ENCODE results near the gene FNDC1.
"Not testable (repeated sequence)": the region's sequence is repeated elsewhere in the genome, so short reads cannot be mapped to it uniquely, and the experiment has no call there.

FNDC1 gene

DNA sequence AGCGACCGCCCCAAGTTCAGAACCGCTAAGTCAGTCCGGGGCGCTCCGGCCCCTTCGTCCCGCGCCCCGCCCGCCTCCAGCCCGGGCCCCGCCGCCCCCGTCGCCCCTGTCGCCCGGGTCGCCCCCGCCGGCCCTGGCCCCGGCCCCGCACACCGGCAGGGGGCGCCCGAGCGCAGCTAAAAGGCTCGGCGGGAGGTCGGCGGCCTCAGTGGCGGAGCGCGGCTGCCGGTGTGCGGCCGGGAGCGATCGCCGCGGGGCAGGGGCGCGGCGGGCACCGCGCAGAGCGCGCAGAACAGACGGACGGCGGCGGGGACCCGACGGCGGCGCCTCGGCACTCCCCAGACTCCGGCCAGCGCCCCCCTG is at the start of gene FNDC1:
FNDC1 (plus strand) TSS at position 208 of the 363 bp plus-strand sequence. CDS start 197 bp downstream, outside the sequence.
- peaks cover 2% of the 10 kb centered on the region for H3K36me3 Mint-ChIP-seq (ENCODE audit: insufficient read depth)
- H3K4me3 Mint-ChIP-seq: peak within 1 kb of the TSS; percentile 70
- H3K27me3 Mint-ChIP-seq: peaks cover 95% of the 10 kb centered on the region
- ATAC-seq (replicated peaks; ENCODE audit: extremely low read depth, poor library complexity, severe bottlenecking) (peak; percentile 59), DNase-seq (ENCODE audit: low spot score in 2 of 2) (no peak)
- H3K9me3 Mint-ChIP-seq: no peaks in the 10 kb centered on the region
- peaks cover 21% of the 10 kb centered on the region for H3K4me1 Mint-ChIP-seq
- H3K27ac Mint-ChIP-seq (ENCODE audit: low read depth): no peak within 1 kb of the TSS

DNA sequence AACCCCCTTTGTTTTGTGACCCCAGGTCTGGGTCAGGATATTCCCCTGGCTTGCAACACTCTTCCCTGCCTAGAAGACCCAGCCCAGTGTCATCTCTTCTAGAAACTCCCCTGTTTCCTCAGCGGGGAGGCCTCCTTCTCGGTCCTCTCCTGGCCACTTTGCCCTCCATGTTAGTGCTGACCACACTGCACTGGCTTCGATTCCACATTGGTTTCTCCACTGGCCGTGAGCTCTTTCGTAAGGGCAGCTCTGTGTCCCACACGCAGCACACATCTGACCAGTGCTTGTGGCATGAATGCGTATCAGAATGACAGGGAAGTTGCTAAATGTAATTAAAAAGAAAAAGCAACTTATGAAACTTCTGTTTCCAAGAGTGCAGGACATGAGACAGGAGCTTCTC is 49.4 kb upstream of the FNDC1 start:
- Mint-ChIP-seq H3K4me3 (no peak overlapping the region), H3K27ac (ENCODE audit: low read depth) (peak overlapping the region; percentile 44), H3K4me1 (peaks cover 5% of the 10 kb centered on the region), H3K9me3 (no peaks in the 10 kb centered on the region), H3K36me3 (ENCODE audit: insufficient read depth) (no peaks in the 10 kb centered on the region), H3K27me3 (no peaks in the 10 kb centered on the region)
- DNase-seq (ENCODE audit: low spot score in 2 of 2) (no peak), ATAC-seq (replicated peaks; ENCODE audit: extremely low read depth, poor library complexity, severe bottlenecking) (no peak)

DNA sequence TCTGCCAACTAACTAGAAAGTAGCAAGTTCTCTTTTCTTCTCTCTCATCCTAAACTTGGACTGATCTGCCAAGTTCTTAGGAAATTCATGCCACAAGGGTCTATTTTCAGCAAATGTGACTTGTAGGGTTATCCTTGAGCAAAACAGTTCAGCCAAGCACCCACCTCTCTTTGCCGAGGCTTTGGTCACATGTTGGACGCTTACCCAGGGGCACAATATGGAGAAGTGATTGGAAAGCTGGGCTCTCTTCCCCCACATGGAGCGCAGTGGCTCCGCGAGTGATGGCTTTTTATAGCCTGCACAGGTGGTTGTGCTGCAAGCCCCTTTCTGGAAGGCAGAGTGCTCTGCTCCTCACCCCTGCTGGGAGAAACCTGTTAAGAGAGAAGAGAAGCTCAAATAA is 47.7 kb upstream of the FNDC1 start:
- DNase-seq (ENCODE audit: low spot score in 2 of 2): no peak
- no peak for ATAC-seq (replicated peaks; ENCODE audit: extremely low read depth, poor library complexity, severe bottlenecking)
- Mint-ChIP-seq H3K4me1 (peaks cover 5% of the 10 kb centered on the region), H3K27ac (ENCODE audit: low read depth) (no peak overlapping the region), H3K36me3 (ENCODE audit: insufficient read depth) (no peaks in the 10 kb centered on the region), H3K4me3 (no peak overlapping the region), H3K27me3 (no peaks in the 10 kb centered on the region), H3K9me3 (no peaks in the 10 kb centered on the region)

DNA sequence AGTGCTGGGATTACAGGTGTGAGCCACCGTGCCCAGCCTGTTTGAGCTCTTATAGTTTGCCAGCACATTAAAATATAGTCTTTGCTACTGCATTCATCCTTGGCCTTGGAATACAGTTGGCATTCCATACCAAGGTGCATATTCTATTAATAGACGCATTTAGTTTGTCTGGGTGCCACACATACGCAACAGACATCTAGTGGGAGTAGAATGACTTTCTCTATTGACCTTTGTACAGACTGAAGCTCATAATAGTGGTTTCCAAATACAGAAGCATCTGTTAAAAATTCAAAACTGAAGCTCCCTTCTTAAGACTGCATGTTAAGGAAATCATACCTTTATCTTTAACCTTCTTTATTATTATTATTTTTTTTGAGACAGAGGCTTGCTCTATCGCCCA is 46.7 kb upstream of the FNDC1 start:
- no peaks in the 10 kb centered on the region for H3K27me3 Mint-ChIP-seq
- H3K36me3 Mint-ChIP-seq (ENCODE audit: insufficient read depth): no peaks in the 10 kb centered on the region
- ATAC-seq (replicated peaks; ENCODE audit: extremely low read depth, poor library complexity, severe bottlenecking) (no peak), DNase-seq (ENCODE audit: low spot score in 2 of 2) (no peak)
- no peak overlapping the region for H3K4me3 Mint-ChIP-seq
- H3K9me3 Mint-ChIP-seq: no peaks in the 10 kb centered on the region
- H3K27ac Mint-ChIP-seq (ENCODE audit: low read depth): no peak overlapping the region
- H3K4me1 Mint-ChIP-seq: peaks cover 5% of the 10 kb centered on the region

DNA sequence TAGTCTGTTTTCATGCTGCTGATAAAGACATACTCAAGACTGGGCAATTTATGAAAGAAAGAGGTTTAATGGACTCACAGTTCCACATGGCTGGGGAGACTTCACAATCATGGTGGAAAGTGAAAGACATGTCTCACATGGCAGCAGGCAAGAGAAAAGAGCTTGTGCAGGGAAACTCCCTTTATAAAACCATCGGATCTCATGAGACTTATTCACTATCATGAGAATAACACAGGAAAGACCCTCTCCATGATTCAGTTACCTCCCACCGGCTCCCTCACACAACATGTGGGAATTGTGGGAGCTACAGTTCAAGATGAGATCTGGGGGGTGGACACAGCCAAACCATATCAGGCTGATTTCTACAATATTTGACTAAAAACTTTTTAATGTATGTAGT is 45.4 kb upstream of the FNDC1 start:
- not testable (repeated sequence) for H3K27me3 Mint-ChIP-seq; DNase-seq (ENCODE audit: low spot score in 2 of 2); ATAC-seq (replicated peaks; ENCODE audit: extremely low read depth, poor library complexity, severe bottlenecking); H3K27ac Mint-ChIP-seq (ENCODE audit: low read depth); H3K4me1 Mint-ChIP-seq; H3K36me3 Mint-ChIP-seq (ENCODE audit: insufficient read depth); H3K4me3 Mint-ChIP-seq; H3K9me3 Mint-ChIP-seq

DNA sequence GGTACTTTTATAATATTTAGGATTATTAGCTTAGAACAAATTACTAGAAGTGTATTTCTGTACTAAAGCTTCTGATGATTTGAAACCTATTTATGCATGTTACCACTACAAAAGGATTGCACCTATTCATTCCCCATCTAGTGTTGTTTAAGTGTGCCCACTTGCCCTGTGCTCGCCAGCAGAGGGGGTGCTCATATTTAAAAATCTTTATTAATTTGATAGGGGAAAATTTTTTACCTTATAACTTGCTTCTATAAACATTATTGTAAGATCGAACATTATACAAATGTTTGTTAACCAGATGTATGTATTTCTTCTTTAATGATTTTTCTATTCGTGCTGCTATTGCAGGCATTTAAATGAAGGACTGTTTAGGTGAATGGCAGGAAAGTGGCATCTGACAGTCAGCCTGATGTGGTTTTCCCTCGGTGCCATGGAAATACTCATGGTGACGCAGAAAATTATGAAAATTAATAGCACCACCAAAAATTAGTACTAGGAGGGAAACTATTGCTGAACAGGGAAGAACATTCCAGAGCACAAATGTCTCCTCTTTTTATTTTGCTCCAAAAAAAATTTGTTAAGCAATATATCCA is 44.1 kb upstream of the FNDC1 start:
- H3K27ac Mint-ChIP-seq (ENCODE audit: low read depth): no peak overlapping the region
- ATAC-seq (replicated peaks; ENCODE audit: extremely low read depth, poor library complexity, severe bottlenecking): no peak

DNA sequence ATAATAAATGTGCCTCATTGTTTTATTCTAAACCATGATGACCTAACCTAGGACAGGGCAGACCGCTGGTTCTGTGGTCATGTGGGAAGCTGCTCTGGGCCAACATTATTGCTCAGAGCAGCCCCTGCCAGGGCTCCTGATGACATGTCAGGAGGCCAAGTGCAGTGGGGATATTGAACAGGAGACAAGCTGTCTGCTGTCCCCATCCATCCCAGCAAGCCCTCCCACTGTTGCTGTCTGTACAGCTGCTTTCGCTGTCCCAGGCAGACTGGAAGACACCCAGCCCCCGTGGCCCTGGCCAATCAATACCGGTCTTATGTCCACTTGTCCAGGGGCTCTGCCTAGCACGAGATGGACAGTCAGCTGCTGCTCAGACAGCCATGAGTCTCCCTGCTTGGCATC is 43.2 kb upstream of the FNDC1 start:
- ATAC-seq (replicated peaks; ENCODE audit: extremely low read depth, poor library complexity, severe bottlenecking): no peak
- H3K9me3 Mint-ChIP-seq: no peaks in the 10 kb centered on the region
- no peak overlapping the region for H3K4me3 Mint-ChIP-seq

More for the DNA sequence above, 44.1 kb upstream of the FNDC1 start:
- no peaks in the 10 kb centered on the region for H3K4me1 Mint-ChIP-seq
- H3K36me3 Mint-ChIP-seq (ENCODE audit: insufficient read depth): no peaks in the 10 kb centered on the region
- no peak for DNase-seq (ENCODE audit: low spot score in 2 of 2)
- H3K4me3 Mint-ChIP-seq: no peak overlapping the region
- no peaks in the 10 kb centered on the region for H3K9me3 Mint-ChIP-seq
- H3K27me3 Mint-ChIP-seq: no peaks in the 10 kb centered on the region

DNA sequence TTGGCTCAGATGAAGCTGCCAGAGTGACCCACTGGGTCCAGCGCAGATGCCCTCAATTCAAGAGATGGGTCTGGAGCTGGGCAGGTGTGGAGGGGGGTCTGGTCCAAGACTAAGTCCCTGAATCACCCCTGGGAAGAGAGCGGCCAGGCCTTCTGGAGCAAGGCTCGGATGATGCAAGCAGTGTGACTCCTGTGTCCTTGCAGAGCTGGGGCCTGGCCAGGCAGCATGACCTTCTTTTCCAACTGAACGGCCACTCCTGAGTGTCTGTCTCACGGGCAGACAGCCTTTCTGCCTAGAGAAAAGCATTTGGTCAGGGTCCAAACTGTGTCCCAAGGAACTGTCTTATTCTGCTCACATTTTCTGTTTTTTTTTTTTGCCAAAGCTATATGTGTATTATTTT is 42.6 kb upstream of the FNDC1 start:
- Mint-ChIP-seq H3K4me1 (no peaks in the 10 kb centered on the region), H3K27ac (ENCODE audit: low read depth) (no peak overlapping the region), H3K4me3 (no peak overlapping the region), H3K9me3 (no peaks in the 10 kb centered on the region), H3K27me3 (no peaks in the 10 kb centered on the region), H3K36me3 (ENCODE audit: insufficient read depth) (no peaks in the 10 kb centered on the region)
- ATAC-seq (replicated peaks; ENCODE audit: extremely low read depth, poor library complexity, severe bottlenecking) (no peak), DNase-seq (ENCODE audit: low spot score in 2 of 2) (no peak)

More for the DNA sequence above, 43.2 kb upstream of the FNDC1 start:
- no peaks in the 10 kb centered on the region for H3K36me3 Mint-ChIP-seq (ENCODE audit: insufficient read depth)
- no peaks in the 10 kb centered on the region for H3K4me1 Mint-ChIP-seq
- no peak for DNase-seq (ENCODE audit: low spot score in 2 of 2)
- no peak overlapping the region for H3K27ac Mint-ChIP-seq (ENCODE audit: low read depth)
- no peaks in the 10 kb centered on the region for H3K27me3 Mint-ChIP-seq

DNA sequence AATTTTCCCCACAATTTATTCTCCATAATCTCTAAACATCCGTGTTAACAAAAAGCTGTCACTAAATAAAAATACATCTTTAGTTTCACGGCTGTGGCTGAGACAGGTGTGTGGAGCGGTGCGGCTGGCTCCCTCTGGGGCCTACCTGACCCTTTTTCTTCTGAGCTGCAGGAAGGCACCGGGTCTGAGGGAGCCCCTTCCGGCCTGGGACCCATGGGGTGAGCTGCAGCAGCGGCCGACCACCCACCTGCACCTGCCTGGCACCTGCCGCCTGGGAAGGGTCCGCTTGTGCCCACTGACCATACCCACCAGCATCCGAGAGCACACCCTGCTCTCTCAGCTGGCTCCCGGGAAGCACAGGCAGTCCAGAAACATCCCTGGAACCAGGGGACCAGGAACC is 41.5 kb upstream of the FNDC1 start:
- Mint-ChIP-seq H3K27ac (ENCODE audit: low read depth) (no peak overlapping the region), H3K9me3 (no peaks in the 10 kb centered on the region), H3K4me1 (no peaks in the 10 kb centered on the region), H3K27me3 (no peaks in the 10 kb centered on the region), H3K4me3 (no peak overlapping the region), H3K36me3 (ENCODE audit: insufficient read depth) (no peaks in the 10 kb centered on the region)
- DNase-seq (ENCODE audit: low spot score in 2 of 2): no peak
- no peak for ATAC-seq (replicated peaks; ENCODE audit: extremely low read depth, poor library complexity, severe bottlenecking)

DNA sequence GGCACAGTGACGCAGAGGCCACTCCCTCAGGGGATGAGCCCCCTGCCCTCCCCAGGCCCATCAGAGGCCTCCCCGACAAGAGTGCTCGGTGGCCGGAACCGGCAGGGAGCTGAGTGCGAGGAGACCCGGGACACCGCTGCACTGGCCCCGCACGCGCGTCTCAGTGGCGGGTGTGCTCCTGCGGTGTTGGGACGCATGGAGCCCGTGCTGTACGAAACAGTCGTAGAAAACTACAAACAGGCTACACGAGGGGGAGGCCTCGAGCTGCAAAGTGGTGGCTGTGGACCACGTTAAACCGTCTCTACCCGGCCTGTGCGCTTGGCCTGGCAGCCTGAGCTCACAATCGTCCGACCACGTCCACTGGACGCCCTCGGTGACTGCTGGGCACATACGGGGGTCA is 40.2 kb upstream of the FNDC1 start:
- ATAC-seq (replicated peaks; ENCODE audit: extremely low read depth, poor library complexity, severe bottlenecking) (no peak), DNase-seq (ENCODE audit: low spot score in 2 of 2) (no peak)
- Mint-ChIP-seq H3K27ac (ENCODE audit: low read depth) (no peak overlapping the region), H3K9me3 (no peaks in the 10 kb centered on the region), H3K27me3 (no peaks in the 10 kb centered on the region), H3K4me1 (no peaks in the 10 kb centered on the region), H3K36me3 (ENCODE audit: insufficient read depth) (peaks cover 1% of the 10 kb centered on the region), H3K4me3 (no peak overlapping the region)

DNA sequence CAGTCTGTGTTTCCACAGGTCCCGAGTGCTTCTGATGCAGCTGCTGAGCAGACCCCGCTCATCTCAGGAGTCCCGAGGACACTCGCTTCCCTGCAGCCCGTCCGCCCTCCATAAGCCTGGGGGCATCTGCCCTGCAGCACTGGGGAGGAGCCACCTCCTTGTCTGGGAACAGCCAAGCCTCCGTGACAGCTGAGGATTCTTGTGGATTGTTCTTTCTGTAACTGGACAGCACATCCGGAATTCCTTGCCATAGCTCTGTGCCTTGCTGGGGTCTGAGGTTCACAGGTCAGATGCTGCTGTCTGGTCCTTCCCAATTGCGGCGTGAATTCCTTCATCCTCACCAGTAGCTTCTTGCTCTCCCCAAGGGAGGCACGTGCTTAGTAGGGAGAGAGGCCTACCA is 38.4 kb upstream of the FNDC1 start:
- no peak for ATAC-seq (replicated peaks; ENCODE audit: extremely low read depth, poor library complexity, severe bottlenecking)
- H3K4me1 Mint-ChIP-seq: no peaks in the 10 kb centered on the region
- no peak overlapping the region for H3K4me3 Mint-ChIP-seq
- peaks cover 1% of the 10 kb centered on the region for H3K36me3 Mint-ChIP-seq (ENCODE audit: insufficient read depth)
- H3K9me3 Mint-ChIP-seq: no peaks in the 10 kb centered on the region
- H3K27ac Mint-ChIP-seq (ENCODE audit: low read depth): no peak overlapping the region
- DNase-seq (ENCODE audit: low spot score in 2 of 2): no peak
- no peaks in the 10 kb centered on the region for H3K27me3 Mint-ChIP-seq

DNA sequence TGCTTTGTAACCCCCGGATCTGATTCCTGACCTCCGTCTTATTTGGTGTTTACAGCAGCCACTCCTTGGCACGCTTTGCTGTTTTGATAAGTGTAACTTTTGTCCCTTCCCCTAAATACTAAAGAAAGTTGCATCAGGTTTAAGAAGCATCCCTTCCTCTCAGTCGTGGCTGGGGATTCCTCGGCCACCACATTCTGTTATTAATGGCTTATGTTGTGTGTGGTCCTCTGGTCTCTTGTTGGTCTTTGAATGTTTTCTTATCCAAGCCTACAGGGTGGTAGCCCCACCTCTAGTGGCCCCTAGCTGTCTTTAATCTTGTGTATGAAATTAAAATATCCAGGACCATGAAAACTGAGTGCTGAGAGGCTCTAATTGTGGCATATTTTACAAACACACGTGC is 37.5 kb upstream of the FNDC1 start:
- no peak overlapping the region for H3K4me3 Mint-ChIP-seq
- H3K9me3 Mint-ChIP-seq: no peaks in the 10 kb centered on the region
- DNase-seq (ENCODE audit: low spot score in 2 of 2) (no peak), ATAC-seq (replicated peaks; ENCODE audit: extremely low read depth, poor library complexity, severe bottlenecking) (no peak)
- H3K36me3 Mint-ChIP-seq (ENCODE audit: insufficient read depth): peaks cover 1% of the 10 kb centered on the region
- no peaks in the 10 kb centered on the region for H3K4me1 Mint-ChIP-seq
- no peak overlapping the region for H3K27ac Mint-ChIP-seq (ENCODE audit: low read depth)
- peaks cover 2% of the 10 kb centered on the region for H3K27me3 Mint-ChIP-seq

DNA sequence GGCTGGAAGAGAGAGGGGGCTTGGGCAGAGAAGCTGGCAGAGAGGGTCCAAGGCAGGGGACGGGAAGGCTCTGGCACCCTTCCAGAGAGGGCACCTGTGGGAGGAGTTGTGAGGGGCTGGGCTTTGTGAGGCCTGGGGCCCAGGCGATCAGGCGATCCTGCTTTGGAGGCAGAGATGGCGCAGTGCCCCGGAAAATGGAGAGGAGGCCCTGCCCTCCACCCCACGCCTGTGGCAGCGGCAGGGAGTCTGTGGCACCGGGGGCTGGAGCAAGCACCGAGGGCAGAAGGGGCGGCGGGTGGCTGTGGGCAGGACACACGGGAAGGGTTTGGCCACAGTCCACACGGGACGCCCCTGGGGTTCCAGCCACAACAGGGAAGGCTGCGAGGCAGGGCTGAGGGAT is 36.5 kb upstream of the FNDC1 start:
- H3K4me1 Mint-ChIP-seq: no peaks in the 10 kb centered on the region
- DNase-seq (ENCODE audit: low spot score in 2 of 2): no peak
- H3K4me3 Mint-ChIP-seq: no peak overlapping the region
- H3K27ac Mint-ChIP-seq (ENCODE audit: low read depth): no peak overlapping the region
- H3K27me3 Mint-ChIP-seq: peaks cover 12% of the 10 kb centered on the region
- no peaks in the 10 kb centered on the region for H3K9me3 Mint-ChIP-seq
- ATAC-seq (replicated peaks; ENCODE audit: extremely low read depth, poor library complexity, severe bottlenecking): no peak
- peaks cover 1% of the 10 kb centered on the region for H3K36me3 Mint-ChIP-seq (ENCODE audit: insufficient read depth)
